ENCODE measurements around the gene LRRC47.

- TF ChIP-seq CTCF (IDR thresholded peaks at IDR 0.05) (no peak), POLR2AphosphoS5 (IDR thresholded peaks at IDR 0.05) (no peak)
These were observed 60.2 kb downstream of the LRRC47 start for GRCh38 chr1:3736131-3736561.
